K562 (cell line): Measurements from ENCODE around the gene SLC16A5. TPM values are rescaled to one million over a fixed set of nuclear protein-coding genes. Genes with fewer than 3 reads are reported as not detected.
A peak's percentile ranks its signal among the peaks of the same experiment; 100 is the strongest.

Experiments used
- MAFK ChIP-seq: IDR thresholded peaks from 2 replicates; pipeline ENCODE4 v1.6.1; 2011; ENCODE audit warnings: low read length, improper control_type of control experiment
- MED1 ChIP-seq: sonication (generic); formaldehyde crosslinking; IDR thresholded peaks from 2 replicates; pipeline ENCODE4 v1.8.1; 2023; ENCODE audit warnings: missing genetic modification reagents, borderline replicate concordance
- SREBF1 ChIP-seq: fragments of 150-350 bp; IDR thresholded peaks from 2 replicates; pipeline ENCODE4 v1.6.1; 2014; ENCODE audit warnings: antibody characterized with exemption, low read depth, low read length, borderline replicate concordance
- YBX1 ChIP-seq: fragments of 450-650 bp; IDR thresholded peaks from 2 replicates; pipeline ENCODE4 v1.7.1; 2016; ENCODE audit warnings: mild to moderate bottlenecking
- ZBED1 ChIP-seq: IDR thresholded peaks from 2 replicates; pipeline ENCODE4 v1.6.1; 2014
- ZNF282 ChIP-seq: sonication (generic); formaldehyde crosslinking; IDR thresholded peaks from 2 replicates; pipeline ENCODE4 v1.8.1; 2023; ENCODE audit warnings: missing genetic modification reagents
- polyA plus RNA-seq, 8 experiments: library from polyadenylated mRNA; depleted of rRNA in 4 of 8; stranded (reverse) in 5 of 8; unstranded in 3 of 8; fragments of >200 nt; fragmentation: Nextera tagmentation in 2 of 8; fragmentation: Illumina TruSeq in 1 of 8; extraction: Ambion mirVana in 2 of 8; extraction: Trizol in 1 of 8; gene quantifications; 2 replicates each; pipeline versions ENCODE4 v1.2.1 to v1.2.3, GENCODE V29; 2011 to 2014; ENCODE audit warnings: inconsistent platforms in 1 of 8, missing spikeins in 1 of 8
- total RNA-seq, 7 experiments: library from RNA; depleted of rRNA in 6 of 7; stranded (reverse); fragments of >200 nt in 6 of 7; fragmentation: Illumina TruSeq in 2 of 7; extraction: Trizol in 2 of 7; gene quantifications; 2 replicates each; pipeline versions ENCODE4 v1.2.1 to v1.2.3, GENCODE V29; 2011 to 2021; ENCODE audit warnings: low replicate concordance in 1 of 7
- TF ChIP-seq, protein P1 (sequence below): fragments of 450-650 bp; IDR thresholded peaks from 2 replicates; pipeline ENCODE4 v1.6.1; 2016; ENCODE audit warnings: mild to moderate bottlenecking, moderate library complexity
- TF ChIP-seq, protein P2 (sequence below): fragments of 450-650 bp; IDR thresholded peaks from 2 replicates; pipeline ENCODE4 v1.6.1; 2018; ENCODE audit not compliant: partially characterized antibody
- TF ChIP-seq, protein P3 (sequence below): fragments of 250-450 bp; sonication (Bioruptor Pico); IDR thresholded peaks from 2 replicates; pipeline ENCODE4 v1.5.0; 2020; ENCODE audit warnings: mild to moderate bottlenecking, borderline replicate concordance

Gene SLC16A5
- total and polyA plus RNA-seq, 9 of the 15 experiments (the other 6 are each of a cell fraction or from before 2014, with no cell fraction given), result 0.06 to 2.6 (median 0.91) TPM

DNA sequence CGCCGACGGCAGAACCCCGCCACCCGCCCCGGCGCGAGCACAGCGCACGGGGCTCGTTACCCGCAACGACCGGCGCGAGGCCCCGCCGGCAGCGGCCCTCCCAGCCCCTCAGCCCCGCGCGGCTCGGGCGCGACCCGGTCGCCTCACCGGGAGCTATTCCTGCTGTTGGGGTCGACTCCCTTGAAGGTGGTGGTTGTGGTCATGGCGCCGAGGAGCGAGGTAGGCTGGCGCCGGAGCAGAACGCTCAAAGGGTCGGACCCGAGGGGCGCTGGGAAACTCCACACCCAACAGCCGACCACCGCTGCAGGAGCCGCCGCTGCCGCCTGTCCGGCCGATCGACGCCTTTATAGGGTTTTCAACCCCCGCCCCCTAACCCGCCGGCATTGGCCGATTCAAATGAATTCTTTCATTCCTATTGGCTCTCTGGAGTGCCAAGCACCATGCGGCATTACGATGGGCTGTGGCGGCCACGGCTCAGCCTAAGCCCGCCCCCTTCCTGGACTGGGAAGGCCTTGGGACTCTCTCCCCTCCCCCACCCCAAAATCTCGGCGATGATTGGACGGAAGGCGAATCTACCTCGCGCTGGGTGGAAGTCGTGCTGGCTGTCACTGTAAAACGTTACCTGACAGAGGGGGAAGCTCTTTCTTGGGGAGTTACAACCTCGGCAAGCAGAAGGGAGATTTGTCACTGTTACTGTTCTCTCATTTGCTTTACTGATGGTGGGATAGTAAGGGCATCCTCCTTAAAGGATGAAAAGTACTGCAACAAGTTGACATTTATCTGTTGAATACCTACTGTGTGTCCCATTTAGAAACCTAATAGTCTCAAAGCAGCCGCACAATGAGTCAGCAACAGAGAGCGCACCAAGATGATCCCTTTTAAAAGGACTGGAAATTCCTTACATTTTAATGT is 66.7 kb downstream of the SLC16A5 start, which contains the start of gene JPT1 (continued):
- TF ChIP-seq, protein P1, sequence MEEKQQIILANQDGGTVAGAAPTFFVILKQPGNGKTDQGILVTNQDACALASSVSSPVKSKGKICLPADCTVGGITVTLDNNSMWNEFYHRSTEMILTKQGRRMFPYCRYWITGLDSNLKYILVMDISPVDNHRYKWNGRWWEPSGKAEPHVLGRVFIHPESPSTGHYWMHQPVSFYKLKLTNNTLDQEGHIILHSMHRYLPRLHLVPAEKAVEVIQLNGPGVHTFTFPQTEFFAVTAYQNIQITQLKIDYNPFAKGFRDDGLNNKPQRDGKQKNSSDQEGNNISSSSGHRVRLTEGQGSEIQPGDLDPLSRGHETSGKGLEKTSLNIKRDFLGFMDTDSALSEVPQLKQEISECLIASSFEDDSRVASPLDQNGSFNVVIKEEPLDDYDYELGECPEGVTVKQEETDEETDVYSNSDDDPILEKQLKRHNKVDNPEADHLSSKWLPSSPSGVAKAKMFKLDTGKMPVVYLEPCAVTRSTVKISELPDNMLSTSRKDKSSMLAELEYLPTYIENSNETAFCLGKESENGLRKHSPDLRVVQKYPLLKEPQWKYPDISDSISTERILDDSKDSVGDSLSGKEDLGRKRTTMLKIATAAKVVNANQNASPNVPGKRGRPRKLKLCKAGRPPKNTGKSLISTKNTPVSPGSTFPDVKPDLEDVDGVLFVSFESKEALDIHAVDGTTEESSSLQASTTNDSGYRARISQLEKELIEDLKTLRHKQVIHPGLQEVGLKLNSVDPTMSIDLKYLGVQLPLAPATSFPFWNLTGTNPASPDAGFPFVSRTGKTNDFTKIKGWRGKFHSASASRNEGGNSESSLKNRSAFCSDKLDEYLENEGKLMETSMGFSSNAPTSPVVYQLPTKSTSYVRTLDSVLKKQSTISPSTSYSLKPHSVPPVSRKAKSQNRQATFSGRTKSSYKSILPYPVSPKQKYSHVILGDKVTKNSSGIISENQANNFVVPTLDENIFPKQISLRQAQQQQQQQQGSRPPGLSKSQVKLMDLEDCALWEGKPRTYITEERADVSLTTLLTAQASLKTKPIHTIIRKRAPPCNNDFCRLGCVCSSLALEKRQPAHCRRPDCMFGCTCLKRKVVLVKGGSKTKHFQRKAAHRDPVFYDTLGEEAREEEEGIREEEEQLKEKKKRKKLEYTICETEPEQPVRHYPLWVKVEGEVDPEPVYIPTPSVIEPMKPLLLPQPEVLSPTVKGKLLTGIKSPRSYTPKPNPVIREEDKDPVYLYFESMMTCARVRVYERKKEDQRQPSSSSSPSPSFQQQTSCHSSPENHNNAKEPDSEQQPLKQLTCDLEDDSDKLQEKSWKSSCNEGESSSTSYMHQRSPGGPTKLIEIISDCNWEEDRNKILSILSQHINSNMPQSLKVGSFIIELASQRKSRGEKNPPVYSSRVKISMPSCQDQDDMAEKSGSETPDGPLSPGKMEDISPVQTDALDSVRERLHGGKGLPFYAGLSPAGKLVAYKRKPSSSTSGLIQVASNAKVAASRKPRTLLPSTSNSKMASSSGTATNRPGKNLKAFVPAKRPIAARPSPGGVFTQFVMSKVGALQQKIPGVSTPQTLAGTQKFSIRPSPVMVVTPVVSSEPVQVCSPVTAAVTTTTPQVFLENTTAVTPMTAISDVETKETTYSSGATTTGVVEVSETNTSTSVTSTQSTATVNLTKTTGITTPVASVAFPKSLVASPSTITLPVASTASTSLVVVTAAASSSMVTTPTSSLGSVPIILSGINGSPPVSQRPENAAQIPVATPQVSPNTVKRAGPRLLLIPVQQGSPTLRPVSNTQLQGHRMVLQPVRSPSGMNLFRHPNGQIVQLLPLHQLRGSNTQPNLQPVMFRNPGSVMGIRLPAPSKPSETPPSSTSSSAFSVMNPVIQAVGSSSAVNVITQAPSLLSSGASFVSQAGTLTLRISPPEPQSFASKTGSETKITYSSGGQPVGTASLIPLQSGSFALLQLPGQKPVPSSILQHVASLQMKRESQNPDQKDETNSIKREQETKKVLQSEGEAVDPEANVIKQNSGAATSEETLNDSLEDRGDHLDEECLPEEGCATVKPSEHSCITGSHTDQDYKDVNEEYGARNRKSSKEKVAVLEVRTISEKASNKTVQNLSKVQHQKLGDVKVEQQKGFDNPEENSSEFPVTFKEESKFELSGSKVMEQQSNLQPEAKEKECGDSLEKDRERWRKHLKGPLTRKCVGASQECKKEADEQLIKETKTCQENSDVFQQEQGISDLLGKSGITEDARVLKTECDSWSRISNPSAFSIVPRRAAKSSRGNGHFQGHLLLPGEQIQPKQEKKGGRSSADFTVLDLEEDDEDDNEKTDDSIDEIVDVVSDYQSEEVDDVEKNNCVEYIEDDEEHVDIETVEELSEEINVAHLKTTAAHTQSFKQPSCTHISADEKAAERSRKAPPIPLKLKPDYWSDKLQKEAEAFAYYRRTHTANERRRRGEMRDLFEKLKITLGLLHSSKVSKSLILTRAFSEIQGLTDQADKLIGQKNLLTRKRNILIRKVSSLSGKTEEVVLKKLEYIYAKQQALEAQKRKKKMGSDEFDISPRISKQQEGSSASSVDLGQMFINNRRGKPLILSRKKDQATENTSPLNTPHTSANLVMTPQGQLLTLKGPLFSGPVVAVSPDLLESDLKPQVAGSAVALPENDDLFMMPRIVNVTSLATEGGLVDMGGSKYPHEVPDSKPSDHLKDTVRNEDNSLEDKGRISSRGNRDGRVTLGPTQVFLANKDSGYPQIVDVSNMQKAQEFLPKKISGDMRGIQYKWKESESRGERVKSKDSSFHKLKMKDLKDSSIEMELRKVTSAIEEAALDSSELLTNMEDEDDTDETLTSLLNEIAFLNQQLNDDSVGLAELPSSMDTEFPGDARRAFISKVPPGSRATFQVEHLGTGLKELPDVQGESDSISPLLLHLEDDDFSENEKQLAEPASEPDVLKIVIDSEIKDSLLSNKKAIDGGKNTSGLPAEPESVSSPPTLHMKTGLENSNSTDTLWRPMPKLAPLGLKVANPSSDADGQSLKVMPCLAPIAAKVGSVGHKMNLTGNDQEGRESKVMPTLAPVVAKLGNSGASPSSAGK, result peak; percentile 85
- TF ChIP-seq YBX1 (no peak), ZNF282 (CRISPR knock-in tag) (no peak), ZBED1 (0 out of 2 replicates have a peak, but pooled peaks have one; percentile 68), MED1 (CRISPR knock-in tag) (no peak), SREBF1 (no peak), MAFK (peak; percentile 57; the same call in 1 of the 2 replicates)
- TF ChIP-seq, protein P2, sequence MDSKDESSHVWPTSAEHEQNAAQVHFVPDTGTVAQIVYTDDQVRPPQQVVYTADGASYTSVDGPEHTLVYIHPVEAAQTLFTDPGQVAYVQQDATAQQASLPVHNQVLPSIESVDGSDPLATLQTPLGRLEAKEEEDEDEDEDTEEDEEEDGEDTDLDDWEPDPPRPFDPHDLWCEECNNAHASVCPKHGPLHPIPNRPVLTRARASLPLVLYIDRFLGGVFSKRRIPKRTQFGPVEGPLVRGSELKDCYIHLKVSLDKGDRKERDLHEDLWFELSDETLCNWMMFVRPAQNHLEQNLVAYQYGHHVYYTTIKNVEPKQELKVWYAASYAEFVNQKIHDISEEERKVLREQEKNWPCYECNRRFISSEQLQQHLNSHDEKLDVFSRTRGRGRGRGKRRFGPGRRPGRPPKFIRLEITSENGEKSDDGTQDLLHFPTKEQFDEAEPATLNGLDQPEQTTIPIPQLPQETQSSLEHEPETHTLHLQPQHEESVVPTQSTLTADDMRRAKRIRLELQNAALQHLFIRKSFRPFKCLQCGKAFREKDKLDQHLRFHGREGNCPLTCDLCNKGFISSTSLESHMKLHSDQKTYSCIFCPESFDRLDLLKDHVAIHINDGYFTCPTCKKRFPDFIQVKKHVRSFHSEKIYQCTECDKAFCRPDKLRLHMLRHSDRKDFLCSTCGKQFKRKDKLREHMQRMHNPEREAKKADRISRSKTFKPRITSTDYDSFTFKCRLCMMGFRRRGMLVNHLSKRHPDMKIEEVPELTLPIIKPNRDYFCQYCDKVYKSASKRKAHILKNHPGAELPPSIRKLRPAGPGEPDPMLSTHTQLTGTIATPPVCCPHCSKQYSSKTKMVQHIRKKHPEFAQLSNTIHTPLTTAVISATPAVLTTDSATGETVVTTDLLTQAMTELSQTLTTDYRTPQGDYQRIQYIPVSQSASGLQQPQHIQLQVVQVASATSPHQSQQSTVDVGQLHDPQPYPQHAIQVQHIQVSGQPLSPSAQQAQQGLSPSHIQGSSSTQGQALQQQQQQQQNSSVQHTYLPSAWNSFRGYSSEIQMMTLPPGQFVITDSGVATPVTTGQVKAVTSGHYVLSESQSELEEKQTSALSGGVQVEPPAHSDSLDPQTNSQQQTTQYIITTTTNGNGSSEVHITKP, result peak; percentile 78
- TF ChIP-seq, protein P3, sequence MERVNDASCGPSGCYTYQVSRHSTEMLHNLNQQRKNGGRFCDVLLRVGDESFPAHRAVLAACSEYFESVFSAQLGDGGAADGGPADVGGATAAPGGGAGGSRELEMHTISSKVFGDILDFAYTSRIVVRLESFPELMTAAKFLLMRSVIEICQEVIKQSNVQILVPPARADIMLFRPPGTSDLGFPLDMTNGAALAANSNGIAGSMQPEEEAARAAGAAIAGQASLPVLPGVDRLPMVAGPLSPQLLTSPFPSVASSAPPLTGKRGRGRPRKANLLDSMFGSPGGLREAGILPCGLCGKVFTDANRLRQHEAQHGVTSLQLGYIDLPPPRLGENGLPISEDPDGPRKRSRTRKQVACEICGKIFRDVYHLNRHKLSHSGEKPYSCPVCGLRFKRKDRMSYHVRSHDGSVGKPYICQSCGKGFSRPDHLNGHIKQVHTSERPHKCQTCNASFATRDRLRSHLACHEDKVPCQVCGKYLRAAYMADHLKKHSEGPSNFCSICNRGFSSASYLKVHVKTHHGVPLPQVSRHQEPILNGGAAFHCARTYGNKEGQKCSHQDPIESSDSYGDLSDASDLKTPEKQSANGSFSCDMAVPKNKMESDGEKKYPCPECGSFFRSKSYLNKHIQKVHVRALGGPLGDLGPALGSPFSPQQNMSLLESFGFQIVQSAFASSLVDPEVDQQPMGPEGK, result no peak
